Measurements from ENCODE around the gene MACROD2.

The MACROD2 gene

DNA sequence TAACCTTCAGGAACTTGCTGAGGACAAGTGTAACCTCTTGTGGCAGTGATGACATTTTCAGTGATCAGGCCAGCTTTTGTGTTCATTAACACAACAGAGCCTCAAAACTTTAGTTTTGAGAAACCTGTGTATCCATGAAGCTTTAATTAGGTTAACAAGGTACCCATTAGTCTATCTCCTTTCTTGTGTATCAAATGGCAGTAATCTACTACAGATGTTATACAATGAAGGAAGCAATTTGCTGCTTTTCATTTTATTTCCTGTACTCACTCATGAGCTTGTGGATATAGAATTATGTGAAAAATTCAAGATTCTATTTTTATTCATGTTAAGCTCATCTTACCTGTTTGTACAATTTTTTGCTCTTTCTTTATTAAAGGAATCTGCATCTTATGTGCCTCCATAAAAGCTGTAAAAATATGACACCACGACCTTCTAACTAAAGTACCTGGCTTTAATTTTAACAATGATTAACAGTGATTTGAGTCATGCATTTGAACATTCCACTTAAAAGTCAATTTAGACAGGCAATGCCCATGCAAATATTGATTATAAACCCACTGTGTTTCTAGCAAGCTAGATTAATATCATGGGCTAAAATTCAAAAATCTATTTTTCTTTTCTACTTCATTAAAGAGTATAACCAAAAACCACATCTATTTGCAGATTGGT, 1680.6 kb downstream of the MACROD2 start:
- Histone ChIP-seq H3K27me3 (ENCODE audit: control insufficient read depth, insufficient read depth, low read length) (no peaks in the 10 kb centered on the region), H3K36me3 (ENCODE audit: insufficient read depth, low read length) (no peaks in the 10 kb centered on the region), H3K4me1 (ENCODE audit: control insufficient read depth, insufficient read depth, low read length) (peaks cover 46% of the 10 kb centered on the region), H3K9ac (ENCODE audit: low read depth, low read length) (no peak overlapping the region), H3K4me2 (ENCODE audit: low read length) (no peak overlapping the region), H3K9me3 (replicated peaks; ENCODE audit: low read length) (no peaks in the 10 kb centered on the region), H3K4me3 (ENCODE audit: low read length) (no peak overlapping the region)

DNA sequence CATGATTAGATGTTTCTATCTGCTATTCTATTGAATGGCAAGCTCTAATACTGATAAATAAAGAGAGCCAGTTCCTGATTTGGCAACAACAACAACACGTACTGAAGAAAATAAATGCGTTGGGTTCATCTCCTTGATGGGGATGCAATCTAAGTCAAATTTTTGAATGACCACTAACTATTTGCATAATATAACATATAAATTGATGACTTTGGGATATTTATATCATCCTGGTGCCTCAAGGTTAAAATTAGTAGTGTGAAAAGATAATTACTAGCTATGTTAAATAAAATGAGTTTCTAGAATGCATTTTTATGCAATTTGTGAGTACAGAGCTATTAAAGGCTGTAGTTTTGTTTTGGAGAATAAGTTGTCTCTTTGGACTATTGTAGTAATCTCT, 1681.5 kb downstream of the MACROD2 start:
- Histone ChIP-seq H3K4me2 (ENCODE audit: low read length) (no peak overlapping the region), H3K9ac (ENCODE audit: low read depth, low read length) (no peak overlapping the region), H3K36me3 (ENCODE audit: insufficient read depth, low read length) (no peaks in the 10 kb centered on the region), H3K4me1 (ENCODE audit: control insufficient read depth, insufficient read depth, low read length) (peaks cover 49% of the 10 kb centered on the region), H3K9me3 (replicated peaks; ENCODE audit: low read length) (no peaks in the 10 kb centered on the region), H3K4me3 (ENCODE audit: low read length) (no peak overlapping the region), H3K27me3 (ENCODE audit: control insufficient read depth, insufficient read depth, low read length) (no peaks in the 10 kb centered on the region)

DNA sequence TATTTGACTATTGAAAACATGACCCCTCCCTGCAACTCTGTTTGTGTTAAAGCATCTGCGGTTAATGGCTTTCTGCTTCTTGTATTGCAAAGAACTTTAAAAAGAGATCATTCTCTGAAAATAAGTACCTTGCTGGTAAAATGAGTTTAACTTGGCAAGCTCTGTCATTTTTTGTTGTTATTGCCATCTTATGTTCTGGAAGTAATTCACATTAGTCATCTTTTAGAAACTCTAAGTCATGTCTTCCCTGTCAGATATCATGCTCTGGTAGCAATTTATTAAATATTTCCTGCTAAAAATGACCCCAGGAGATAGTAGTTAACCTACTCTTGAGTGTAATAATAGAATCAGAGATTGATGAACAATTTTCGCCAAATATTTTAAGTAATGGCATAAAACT, 1687.4 kb downstream of the MACROD2 start:
- Histone ChIP-seq H3K4me3 (ENCODE audit: low read length) (no peak overlapping the region), H3K36me3 (ENCODE audit: insufficient read depth, low read length) (no peaks in the 10 kb centered on the region), H3K9me3 (replicated peaks; ENCODE audit: low read length) (no peaks in the 10 kb centered on the region), H3K4me2 (ENCODE audit: low read length) (peak overlapping the region; percentile 10), H3K9ac (ENCODE audit: low read depth, low read length) (no peak overlapping the region), H3K27me3 (ENCODE audit: control insufficient read depth, insufficient read depth, low read length) (no peaks in the 10 kb centered on the region), H3K4me1 (ENCODE audit: control insufficient read depth, insufficient read depth, low read length) (peaks cover 17% of the 10 kb centered on the region)

DNA sequence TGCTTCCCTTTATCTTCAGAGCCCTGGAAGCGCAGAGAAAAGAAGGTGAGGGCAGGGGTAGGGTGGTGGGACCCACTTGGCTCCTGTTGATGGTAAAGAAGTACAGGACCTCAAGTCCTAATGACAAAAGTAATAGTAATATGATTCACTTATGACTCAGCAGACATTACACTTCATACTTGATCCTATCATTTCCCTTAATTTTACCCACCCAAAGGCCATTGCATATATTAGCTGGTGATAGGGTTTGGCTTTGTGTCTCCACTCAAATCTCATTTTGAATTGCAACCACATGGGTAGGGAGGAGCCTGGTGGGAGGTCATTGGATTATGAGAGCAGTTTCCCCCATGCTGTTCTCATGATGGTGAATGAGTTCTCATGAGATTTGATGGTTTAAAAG, 1697.3 kb downstream of the MACROD2 start:
- H3K9ac ChIP-seq (ENCODE audit: low read depth, low read length) = no peak overlapping the region
- no peak overlapping the region for H3K4me2 ChIP-seq (ENCODE audit: low read length)
- no peaks in the 10 kb centered on the region for H3K9me3 ChIP-seq (replicated peaks; ENCODE audit: low read length)

DNA sequence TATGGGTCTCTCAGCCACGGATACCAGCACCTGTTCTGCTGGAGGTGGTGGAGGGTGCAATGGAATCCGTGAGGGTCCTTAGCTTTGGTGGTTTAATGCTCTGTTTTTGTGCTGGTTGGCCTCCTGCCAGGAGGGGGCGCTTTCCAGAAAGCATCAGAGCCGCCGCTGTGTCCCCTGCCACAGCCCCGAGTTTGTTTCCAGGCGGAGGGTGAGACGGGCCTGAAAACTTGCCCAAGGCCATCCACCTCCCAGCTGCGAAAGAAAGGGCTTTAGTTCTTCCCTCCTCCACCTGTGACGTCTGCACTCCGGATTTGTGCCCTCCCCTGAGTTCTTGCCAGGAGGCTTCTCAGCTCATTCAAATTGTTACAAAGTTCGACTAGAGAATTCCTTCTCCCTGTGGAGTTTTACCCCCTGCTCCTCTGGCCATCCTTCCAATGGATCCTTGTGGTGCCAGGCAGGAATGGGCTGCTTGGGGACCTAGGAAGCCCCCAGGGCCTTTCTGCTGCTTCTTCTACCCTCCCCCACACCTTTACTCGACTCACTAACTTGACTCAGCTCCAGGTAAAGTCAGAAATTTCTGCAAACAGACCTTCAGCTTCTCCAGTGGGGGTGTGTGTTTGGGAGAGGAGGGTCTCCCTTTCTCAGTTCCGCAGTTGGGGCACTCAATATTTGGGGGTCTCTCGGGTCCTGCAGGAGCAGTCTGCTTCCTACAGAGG, 1704.3 kb downstream of the MACROD2 start:
- no peaks in the 10 kb centered on the region for H3K9me3 ChIP-seq (replicated peaks; ENCODE audit: low read length)

More for the DNA sequence above, 1697.3 kb downstream of the MACROD2 start:
- Histone ChIP-seq H3K4me1 (ENCODE audit: control insufficient read depth, insufficient read depth, low read length) (peaks cover 5% of the 10 kb centered on the region), H3K27me3 (ENCODE audit: control insufficient read depth, insufficient read depth, low read length) (no peaks in the 10 kb centered on the region), H3K36me3 (ENCODE audit: insufficient read depth, low read length) (no peaks in the 10 kb centered on the region), H3K4me3 (ENCODE audit: low read length) (no peak overlapping the region)

DNA sequence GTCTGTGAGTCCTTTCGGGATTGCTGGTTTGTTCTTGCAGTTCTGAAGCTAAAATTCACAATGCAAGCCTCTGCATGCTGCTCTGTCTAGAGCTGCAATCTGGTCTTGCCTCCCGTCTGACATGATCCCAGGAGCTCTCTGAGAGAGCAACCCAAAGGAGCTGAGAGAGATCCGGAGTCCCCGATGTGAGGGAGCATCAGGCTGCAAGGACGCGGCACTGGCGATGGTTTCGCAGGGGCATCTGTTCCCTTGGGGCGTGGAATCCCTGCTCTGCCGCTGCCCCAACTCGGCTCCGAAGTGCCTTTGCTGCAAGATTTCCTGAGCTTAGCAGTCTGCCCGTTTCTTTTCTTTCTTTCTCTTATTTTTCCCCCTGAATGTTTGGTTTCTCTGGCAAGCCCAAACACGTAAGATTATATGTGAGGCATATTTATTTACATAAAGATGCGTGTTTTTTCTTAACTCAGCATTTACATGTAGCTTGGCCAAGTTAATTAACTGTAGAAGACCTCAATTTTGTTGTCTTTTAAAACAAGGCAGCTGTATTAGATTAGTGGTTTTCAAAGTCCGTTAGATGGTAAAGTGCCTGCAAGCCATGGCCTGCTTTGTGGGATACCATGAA, 1704.9 kb downstream of the MACROD2 start:
- no peak overlapping the region for H3K4me2 ChIP-seq (ENCODE audit: low read length)
- no peaks in the 10 kb centered on the region for H3K27me3 ChIP-seq (ENCODE audit: control insufficient read depth, insufficient read depth, low read length)
- peaks cover 18% of the 10 kb centered on the region for H3K4me1 ChIP-seq (ENCODE audit: control insufficient read depth, insufficient read depth, low read length)
- no peak overlapping the region for H3K9ac ChIP-seq (ENCODE audit: low read depth, low read length)
- no peak overlapping the region for H3K4me3 ChIP-seq (ENCODE audit: low read length)
- H3K9me3 ChIP-seq (replicated peaks; ENCODE audit: low read length) = no peaks in the 10 kb centered on the region
- no peaks in the 10 kb centered on the region for H3K36me3 ChIP-seq (ENCODE audit: insufficient read depth, low read length)

More for the DNA sequence above, 1704.3 kb downstream of the MACROD2 start:
- Histone ChIP-seq H3K36me3 (ENCODE audit: insufficient read depth, low read length) (no peaks in the 10 kb centered on the region), H3K27me3 (ENCODE audit: control insufficient read depth, insufficient read depth, low read length) (no peaks in the 10 kb centered on the region), H3K4me1 (ENCODE audit: control insufficient read depth, insufficient read depth, low read length) (peaks cover 18% of the 10 kb centered on the region), H3K4me3 (ENCODE audit: low read length) (no peak overlapping the region), H3K4me2 (ENCODE audit: low read length) (no peak overlapping the region), H3K9ac (ENCODE audit: low read depth, low read length) (no peak overlapping the region)

DNA sequence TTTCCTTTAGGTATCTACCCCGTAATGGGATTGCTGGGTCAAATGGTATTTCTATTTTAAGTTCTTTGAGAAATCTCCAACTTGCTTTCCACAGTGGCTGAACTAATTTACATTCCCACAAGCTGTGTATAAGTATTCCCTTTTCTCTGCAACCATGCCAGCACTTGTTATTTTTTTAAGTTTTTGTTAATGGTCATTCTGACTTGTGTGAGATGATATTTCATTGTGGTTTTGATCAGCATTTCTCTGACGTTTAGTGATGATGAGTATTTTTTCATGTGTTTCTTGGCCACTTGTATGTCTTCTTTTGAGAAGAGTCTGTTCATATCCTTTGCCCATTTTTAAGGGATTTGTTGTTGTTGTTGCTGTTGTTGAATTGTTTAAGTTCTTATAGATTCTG, 1706.8 kb downstream of the MACROD2 start:
- no peaks in the 10 kb centered on the region for H3K27me3 ChIP-seq (ENCODE audit: control insufficient read depth, insufficient read depth, low read length)
- H3K4me2 ChIP-seq (ENCODE audit: low read length) = no peak overlapping the region
- no peaks in the 10 kb centered on the region for H3K36me3 ChIP-seq (ENCODE audit: insufficient read depth, low read length)
- no peaks in the 10 kb centered on the region for H3K9me3 ChIP-seq (replicated peaks; ENCODE audit: low read length)
- H3K9ac ChIP-seq (ENCODE audit: low read depth, low read length) = peak overlapping the region; percentile 20
- peaks cover 27% of the 10 kb centered on the region for H3K4me1 ChIP-seq (ENCODE audit: control insufficient read depth, insufficient read depth, low read length)
- H3K4me3 ChIP-seq (ENCODE audit: low read length) = no peak overlapping the region

DNA sequence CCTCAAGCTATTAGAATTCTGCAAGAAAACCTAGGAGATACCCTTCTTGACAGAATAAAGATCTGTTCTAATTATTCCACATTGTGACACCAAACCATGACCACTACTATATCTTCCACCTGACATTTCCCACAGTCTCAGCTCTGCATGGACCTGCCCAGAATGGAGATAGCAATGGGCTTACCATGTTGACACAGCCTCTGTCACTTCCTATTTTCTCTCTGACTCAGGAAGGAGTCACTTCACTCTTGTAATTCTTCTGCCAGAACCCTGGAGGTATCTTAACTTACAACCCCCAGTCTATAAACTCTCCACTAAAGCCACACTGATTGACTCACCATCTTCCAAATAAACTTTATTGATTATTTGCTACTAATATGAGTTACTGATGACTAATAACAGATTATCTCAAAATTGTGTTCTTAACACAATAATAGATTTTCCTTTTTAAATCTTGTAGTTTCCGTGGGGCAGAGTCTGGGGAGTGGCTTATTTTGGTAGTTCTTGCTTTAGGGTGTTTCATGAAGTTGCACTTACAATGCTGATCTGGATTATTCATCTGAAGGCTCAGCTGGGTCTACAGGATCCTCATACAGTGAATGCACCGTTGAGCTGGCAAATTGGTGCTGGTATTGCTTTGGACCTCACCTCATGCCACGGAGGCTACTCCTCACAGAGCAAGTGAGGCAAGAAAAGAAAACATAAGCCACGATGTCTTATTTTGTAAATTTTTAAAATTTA, 1708.0 kb downstream of the MACROD2 start:
- H3K9me3 ChIP-seq (replicated peaks; ENCODE audit: low read length) = no peaks in the 10 kb centered on the region
- H3K9ac ChIP-seq (ENCODE audit: low read depth, low read length) = peak overlapping the region; percentile 20
- H3K4me1 ChIP-seq (ENCODE audit: control insufficient read depth, insufficient read depth, low read length) = peaks cover 27% of the 10 kb centered on the region
- no peaks in the 10 kb centered on the region for H3K27me3 ChIP-seq (ENCODE audit: control insufficient read depth, insufficient read depth, low read length)
- no peak overlapping the region for H3K4me3 ChIP-seq (ENCODE audit: low read length)
- peak overlapping the region; percentile 29 for H3K4me2 ChIP-seq (ENCODE audit: low read length)
- no peaks in the 10 kb centered on the region for H3K36me3 ChIP-seq (ENCODE audit: insufficient read depth, low read length)

DNA sequence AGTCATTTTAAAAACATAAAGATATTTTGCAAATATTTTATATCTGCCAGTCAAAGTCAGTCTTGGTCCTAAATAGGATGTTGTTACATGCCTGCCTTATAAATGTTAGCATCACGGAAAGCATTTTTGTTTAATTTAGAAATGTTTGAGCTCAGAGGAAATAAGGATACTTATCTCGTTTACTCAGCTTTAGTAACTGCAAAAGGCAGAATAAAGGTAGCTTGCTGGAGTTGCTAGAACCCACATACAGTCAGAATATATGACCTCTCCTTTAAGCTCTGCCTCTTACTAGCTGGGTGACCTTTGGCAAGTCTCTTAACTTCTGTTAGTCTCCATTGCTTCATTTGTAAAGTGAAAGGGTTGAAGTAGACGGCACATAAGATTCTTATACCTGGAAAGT, 1710.7 kb downstream of the MACROD2 start:
- H3K27me3 ChIP-seq (ENCODE audit: control insufficient read depth, insufficient read depth, low read length) = no peaks in the 10 kb centered on the region
- H3K4me3 ChIP-seq (ENCODE audit: low read length) = no peak overlapping the region
- no peaks in the 10 kb centered on the region for H3K36me3 ChIP-seq (ENCODE audit: insufficient read depth, low read length)
- peaks cover 27% of the 10 kb centered on the region for H3K4me1 ChIP-seq (ENCODE audit: control insufficient read depth, insufficient read depth, low read length)
- H3K9me3 ChIP-seq (replicated peaks; ENCODE audit: low read length) = no peaks in the 10 kb centered on the region
- no peak overlapping the region for H3K4me2 ChIP-seq (ENCODE audit: low read length)
- no peak overlapping the region for H3K9ac ChIP-seq (ENCODE audit: low read depth, low read length)

DNA sequence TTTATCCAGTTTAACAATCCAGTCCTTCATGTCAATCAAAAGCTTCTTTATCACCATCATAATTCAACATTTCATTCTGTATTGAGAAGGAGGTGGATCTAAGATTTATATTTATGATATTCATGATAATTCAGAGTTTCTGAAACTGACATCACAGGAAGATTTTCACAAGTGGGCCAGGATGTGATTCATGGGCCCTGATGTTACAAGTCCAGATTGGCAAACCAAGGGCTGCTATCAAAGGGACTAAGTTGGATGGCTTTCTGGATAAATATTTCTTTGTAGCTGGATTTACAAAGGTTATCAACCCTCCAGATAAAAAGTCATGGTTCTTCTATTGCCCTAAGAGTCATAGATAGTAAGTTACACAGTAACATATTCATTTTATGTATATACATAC, 1711.4 kb downstream of the MACROD2 start:
- H3K4me1 ChIP-seq (ENCODE audit: control insufficient read depth, insufficient read depth, low read length) = peaks cover 27% of the 10 kb centered on the region
- H3K4me2 ChIP-seq (ENCODE audit: low read length) = no peak overlapping the region
- H3K4me3 ChIP-seq (ENCODE audit: low read length) = no peak overlapping the region
- H3K27me3 ChIP-seq (ENCODE audit: control insufficient read depth, insufficient read depth, low read length) = no peaks in the 10 kb centered on the region
- H3K36me3 ChIP-seq (ENCODE audit: insufficient read depth, low read length) = no peaks in the 10 kb centered on the region
- no peak overlapping the region for H3K9ac ChIP-seq (ENCODE audit: low read depth, low read length)
- H3K9me3 ChIP-seq (replicated peaks; ENCODE audit: low read length) = no peaks in the 10 kb centered on the region

DNA sequence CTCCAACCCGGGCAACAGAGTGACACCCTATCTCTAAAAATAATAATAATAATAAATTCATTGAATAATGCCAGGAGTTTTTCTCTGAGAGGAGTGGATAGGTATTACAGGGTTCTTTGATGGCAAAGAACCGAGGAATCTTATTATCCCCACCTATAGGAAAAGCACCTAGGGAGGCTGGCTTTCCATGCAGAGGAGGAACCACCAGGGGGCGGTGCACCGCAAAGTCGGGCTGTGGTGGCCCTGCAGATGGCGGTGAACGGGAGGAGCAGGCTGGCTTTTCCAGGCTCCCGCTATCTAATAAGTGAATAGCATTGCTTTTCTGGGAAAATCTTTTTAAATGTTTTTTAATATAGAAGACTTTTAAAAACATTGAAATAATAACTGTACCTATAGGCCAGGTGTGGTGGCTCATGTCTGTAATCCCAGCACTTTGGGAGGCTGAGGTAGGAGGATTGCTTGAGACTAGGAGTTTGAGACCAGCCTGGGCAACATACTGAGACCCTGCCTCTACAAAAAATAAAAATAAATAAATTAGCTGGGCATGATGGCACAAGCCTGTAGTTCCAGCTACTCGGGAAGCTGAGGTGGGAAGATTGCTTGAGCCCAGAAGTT, 1713.8 kb downstream of the MACROD2 start:
- Histone ChIP-seq H3K36me3 (ENCODE audit: insufficient read depth, low read length) (no peaks in the 10 kb centered on the region), H3K4me1 (ENCODE audit: control insufficient read depth, insufficient read depth, low read length) (peaks cover 10% of the 10 kb centered on the region), H3K4me2 (ENCODE audit: low read length) (no peak overlapping the region), H3K27me3 (ENCODE audit: control insufficient read depth, insufficient read depth, low read length) (no peaks in the 10 kb centered on the region), H3K9me3 (replicated peaks; ENCODE audit: low read length) (no peaks in the 10 kb centered on the region), H3K9ac (ENCODE audit: low read depth, low read length) (no peak overlapping the region), H3K4me3 (ENCODE audit: low read length) (no peak overlapping the region)

Measured in skeletal muscle satellite cell (primary cell).